Smooth muscle cell of the brain vasculature (primary cell): ENCODE results near the gene MAST4.

Experiments used
- DNase-seq: peaks from one replicate; pipeline ENCODE4 v3.0.0-alpha.2; 2012; ENCODE audit warnings: low read depth, low spot score

Gene MAST4

GRCh38 chr5:66595756-66596635 is at the start of gene MAST4:
MAST4 (plus strand) TSS chr5:66596393; CDS start chr5:66596656, 263 bp downstream.
- peak; percentile 55 for DNase-seq

DNA sequence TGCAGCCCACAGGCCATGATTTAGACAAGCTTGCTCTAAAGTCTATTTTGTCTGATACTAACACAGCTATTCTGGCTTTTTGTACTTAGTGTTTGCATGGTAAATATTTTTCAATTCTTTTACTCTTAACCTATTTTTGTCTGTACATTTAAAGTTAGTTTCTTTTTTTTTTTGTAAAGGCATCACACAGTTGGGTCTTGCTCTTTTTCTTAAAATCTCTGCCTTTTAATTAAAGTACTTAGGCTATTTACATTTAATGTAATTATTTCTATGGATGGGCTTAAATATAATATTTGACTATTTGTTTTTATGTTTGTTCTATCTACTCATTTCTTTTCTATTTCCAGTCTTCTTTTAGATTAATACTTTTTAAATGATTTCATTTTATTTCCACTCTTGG is 49.7 kb upstream of the MAST4 start:
- DNase-seq: no peak

DNA sequence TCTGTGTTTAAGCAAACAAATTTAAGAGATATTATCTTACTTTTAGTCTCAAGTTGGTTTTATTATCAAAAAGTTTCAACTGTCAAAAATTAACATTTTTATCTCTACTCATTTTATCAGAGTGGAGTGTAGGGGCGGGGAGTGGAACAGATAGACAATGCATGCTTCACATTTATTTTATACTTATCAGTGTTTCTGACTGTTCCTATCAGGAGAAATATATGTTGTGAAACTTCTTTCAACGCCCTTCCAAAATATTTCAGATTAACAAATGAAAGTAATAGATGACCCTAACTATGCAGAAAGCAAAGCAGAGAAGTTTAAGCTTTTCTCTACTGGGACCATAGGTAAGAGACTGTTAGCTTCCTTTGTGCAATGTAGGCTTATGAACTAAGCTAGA is 44.9 kb upstream of the MAST4 start:
- no peak for DNase-seq

DNA sequence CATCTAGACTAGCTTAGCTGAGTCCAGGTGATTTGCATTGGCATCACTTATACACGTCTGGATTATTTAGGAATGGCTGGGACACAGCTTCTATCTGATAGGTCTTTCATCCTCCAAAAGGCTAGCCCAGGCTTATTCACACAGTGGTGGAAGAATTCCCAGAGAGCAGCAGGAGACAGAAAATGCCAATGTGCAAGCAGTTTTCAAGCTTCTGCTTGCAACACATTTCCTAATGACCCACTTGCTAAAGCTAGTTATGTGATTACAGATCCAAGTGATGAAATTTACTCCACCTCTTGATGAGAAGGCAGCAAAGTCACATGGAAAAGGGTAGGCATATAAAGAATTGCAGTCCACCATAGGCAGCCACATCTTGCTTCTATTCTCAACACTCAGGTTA is 44.2 kb upstream of the MAST4 start:
- no peak for DNase-seq

DNA sequence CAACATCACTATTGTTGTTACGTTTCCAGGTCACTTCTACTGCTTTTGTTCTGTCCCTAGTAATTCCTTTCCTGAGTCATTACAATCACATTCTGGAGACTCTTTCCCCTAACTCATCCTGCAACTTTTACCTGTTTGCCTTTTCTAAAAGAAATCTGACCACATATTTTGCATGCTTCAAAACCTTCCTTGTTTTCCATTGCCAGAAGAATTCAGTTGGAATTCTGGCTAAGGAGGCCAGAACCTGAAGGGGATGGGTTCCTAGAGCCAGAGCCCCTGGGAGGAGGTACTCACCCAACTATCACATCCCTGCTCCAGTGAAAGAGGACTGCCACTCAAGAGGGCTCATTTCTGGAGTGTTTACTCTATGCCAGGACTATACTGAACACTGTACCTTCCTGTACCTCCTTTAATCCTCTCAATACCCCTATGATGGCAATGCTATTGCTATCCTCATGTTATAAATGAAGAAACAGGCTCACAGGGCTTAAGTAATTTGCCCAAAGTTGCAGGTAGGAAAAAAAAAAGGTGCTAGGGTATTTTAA is 42.8 kb upstream of the MAST4 start:
- DNase-seq: no peak

GRCh38 chr5:66553916-66554575 is 42.1 kb upstream of the MAST4 start:
- no peak for DNase-seq

- DNase-seq: no peak
Measured at GRCh38 chr5:66554884-66555283, 41.3 kb upstream of the MAST4 start.

- DNase-seq: no peak
Measured at GRCh38 chr5:66558560-66558959, 37.6 kb upstream of the MAST4 start.

- no peak for DNase-seq
Measured at GRCh38 chr5:66560371-66560770, 35.8 kb upstream of the MAST4 start.

DNA sequence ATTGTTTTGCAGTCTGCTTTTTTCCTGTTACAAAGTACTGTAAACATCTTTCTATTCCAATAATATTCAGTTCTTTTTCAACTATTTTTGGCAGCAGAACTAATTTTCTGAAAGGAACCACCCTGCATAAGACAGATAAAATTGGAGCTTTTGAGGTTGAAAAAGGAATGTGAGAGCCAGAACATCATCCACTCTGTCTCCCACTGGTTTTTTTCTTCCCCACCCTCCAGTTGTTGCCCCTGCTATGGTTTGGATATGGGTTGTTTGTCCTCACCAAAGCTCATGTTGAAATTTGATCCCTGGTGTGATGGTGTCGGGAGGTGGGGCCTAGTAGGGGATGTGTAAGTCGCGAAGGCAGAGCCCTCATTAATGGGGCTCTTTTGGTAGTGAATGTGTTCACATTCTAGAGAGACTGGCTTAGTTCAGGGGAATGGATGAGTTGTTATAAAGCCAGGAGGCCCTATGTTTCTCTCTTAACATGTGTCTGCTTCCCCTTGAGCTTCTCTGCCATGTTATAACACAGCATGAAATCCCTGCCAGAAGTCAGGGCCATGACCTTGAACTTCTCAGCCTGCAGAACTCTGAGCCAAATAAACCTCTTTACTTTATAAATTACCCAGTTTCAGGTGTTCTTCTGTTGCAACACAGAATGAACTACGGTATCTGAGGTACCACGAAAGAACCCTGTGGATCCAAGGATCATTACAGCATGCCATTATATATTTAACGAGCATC is 34.8 kb upstream of the MAST4 start:
- no peak for DNase-seq

DNA sequence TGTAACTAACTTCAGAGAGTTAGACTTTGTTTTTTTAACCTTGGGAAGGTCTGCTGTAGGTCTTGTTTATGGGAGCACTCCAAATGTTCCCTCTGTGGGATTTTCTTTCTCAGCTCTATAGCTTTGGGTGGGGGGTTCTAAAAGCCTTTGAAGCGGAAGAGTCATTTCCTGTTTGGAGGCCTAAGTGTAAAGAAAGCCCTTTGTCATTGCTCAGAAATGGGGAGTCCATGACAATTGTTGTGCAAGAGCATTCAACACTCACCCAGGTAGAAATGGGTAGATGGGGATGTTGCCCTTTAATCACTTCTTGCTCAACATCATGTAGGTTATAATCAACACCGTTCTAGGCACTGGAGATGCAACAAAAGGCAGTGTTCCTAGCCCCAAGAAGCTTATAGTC is 30.3 kb upstream of the MAST4 start:
- DNase-seq: no peak

DNA sequence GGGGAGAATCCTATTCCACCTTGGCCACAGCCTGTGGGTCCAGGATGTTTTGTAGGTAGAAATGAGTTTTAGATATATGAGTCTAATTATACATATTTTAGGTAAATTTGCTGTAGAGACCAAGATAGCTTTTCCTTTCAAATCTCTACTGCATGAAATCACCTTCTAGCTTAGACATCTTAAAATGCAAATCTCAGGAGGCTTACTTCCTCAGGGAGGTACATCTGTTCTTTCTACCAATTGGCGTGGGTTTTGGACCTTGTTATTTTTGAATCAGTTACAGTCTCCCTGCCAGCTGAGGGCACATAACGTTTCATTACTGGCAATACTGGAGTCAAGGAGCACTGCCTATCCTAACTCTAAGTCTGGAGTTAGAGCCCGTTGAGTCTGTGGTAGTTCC is 28.7 kb upstream of the MAST4 start:
- no peak for DNase-seq

DNA sequence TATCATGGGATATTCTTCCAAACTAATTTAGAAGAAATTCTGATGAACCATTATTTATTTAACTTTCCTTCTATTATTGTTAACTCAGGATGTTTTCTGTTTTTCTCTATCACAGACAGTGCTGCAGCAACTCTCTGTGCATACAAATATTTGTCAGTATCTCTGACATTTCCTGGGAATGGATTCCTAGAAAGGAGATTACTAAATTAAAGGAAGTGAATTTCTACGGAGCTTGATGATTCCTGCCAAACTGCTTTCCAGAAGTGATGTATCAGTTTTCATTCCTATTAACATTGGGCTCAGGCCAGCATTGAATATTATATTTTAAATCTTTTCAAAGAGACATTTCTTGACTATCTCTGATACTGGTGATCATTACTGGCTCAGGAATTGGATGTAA is 26.0 kb upstream of the MAST4 start:
- DNase-seq: no peak

DNA sequence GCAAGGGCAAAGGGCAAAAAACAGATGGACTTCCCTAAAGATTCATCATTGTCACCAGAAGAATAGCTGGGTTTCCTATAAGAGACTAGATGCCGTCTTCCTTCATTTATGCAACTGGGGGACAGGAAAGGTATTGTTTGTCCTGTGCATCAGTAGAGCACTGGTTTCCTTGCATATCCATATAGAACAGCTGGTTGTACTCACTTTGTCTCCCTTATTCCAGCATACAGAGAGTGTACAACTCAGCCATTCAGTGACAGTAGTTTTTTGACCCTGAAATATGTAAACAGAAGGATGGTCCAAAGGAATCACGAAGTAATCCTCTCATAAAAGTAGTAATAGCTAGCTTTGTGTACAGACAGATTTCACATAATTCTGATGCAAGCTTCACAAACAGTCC is 22.5 kb upstream of the MAST4 start:
- no peak for DNase-seq

GRCh38 chr5:66582499-66583165 is 13.6 kb upstream of the MAST4 start:
- DNase-seq: no peak

DNA sequence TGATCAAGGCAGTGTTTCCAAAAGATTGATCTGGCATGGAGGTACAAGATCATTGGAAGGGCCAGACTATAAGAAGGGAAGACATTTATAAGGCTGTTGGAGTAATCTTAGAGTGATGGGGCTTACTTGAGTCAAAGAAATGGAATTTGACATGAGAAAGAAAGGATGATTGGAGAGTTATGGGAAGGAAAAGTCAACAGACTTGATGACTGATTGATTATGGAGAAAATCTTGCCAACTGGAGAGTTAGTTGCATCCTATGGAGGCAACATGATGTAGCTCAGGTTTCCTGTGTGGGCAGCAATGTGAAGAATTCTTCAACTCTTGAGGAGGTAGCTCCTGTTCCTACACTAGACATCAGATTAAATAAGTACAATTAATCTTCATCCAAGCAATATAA is 10.9 kb upstream of the MAST4 start:
- no peak for DNase-seq

- no peak for DNase-seq
Measured at GRCh38 chr5:66587771-66588170, 8.4 kb upstream of the MAST4 start.

- no peak for DNase-seq
Measured at GRCh38 chr5:66596636-66597182, 516 bp downstream of the MAST4 start.

DNA sequence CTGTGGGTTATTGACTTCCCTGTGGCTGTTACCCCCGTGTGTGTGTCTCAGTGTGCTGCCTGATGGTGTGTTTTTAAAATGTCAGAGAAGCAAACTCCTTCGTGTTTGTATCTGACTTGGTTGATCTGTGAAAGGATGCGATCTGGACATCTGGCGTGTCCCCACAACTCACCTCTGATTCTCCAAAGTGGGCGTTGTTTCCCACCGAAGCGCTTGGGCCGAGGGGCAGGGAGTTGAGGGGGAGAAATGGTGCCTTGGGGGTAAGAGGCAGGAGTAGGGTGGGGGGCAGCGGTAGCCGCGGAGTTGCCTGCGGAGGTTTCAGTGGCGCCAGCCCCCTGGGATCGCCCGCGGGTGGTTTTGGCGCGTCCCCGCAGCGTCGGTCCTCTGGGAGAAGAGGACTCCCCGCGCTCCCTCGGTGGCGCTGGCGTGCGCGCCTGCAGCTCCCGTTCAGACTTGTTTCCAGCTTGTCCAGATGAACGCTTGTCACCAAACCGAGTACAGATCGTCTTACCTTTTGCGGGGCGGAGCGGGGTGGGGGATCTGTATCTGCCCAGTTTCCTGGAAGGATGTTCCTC is 1.1 kb downstream of the MAST4 start:
- DNase-seq: no peak

DNA sequence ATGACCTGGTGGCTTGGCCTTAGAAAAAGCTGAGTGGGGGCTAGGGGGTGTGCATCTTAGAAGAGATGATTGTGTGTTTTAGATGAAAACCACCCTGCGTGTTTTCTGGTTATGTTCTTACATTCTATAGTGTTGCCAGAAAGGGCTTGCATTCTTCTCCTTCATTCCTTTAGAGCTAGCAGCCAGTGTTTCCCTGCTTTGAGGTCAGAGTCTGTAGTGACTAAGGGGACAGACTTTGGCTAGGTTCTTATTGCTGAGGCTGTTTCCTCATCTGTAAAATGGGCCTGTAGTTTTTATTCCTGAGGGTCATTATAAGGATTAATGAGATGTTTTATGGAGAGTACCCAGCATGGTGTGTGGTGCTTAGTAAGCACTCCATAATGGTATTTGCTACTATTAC is 6.4 kb downstream of the MAST4 start:
- no peak for DNase-seq

DNA sequence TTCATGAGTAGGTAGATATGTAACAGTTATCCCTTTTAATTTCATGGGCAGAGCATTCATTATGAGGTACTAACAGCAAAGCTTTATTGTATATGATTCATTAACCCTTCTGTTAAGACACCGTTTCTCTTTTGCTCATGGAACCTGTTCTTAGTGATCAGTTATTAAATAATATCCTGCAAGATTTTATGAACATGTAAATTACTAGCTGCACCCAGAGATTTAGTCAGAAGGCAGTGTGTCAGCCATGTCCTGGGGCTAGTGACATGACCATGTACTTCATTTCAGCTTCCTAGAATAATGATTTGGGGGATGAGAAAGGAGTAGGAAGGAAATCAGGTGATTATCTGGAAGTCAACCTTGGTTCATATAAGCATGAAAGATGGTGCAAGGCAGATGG is 7.0 kb downstream of the MAST4 start:
- DNase-seq: no peak
